T-helper 9 cell (primary cell): ENCODE measurements around the gene ANP32A.

Experiments
- DNase-seq: peaks from one replicate; pipeline ENCODE4 v3.0.0-alpha.2; 2020

The ANP32A gene

DNA sequence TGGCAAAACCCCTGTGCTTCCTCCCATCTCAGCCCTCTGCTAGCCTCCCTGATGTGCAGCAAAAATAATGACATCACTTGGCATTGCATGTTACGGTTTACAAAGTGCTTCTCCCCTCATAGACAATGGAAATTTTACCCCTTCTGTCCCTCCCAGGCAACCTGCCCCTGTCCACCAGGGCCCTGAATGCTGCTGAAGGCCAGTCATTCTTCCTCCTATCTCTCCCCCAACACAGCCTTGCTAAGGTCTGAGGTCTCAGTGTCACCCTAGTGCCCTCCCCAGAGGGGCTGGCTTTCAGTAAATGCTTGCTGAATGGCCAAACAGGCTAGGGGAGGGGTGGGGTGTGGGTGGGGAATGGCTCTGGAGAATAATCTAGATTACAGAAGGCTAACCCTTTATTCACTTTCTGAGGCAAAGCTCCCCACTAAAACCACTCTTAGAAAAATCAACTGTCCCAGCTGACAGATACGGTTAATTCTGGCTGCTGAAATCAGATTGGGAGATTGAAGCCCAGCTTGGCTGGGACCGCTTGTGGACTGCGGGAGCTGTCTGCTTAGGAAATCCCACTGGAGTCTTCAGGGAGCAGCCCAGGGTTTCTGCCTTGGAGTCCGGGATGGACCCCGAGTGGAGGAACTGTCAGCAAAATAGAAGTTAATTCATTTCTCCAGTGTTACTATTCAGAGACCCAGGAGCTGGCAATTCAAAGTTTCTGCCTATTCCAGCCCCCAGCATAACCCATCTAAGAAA, 22.9 kb downstream of the ANP32A start:
- DNase-seq = no peak

DNA sequence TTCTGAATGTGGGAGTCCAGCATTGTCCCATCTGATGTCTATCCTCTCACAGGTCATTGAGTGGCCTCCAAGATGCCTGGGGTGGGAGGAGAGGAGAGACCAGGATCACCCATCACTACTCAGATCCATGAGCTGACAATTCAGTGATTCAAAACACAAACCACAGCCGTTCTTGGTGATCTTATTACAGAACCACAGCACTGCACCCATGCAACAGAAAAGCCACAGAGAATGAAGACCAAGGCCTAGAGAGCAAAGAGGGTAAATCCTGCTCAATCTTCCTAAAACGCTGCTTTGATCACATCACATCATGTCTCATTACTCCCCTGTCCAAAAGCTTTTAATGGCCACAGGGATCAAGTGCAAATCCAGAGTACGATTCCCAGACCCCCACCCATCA, 23.5 kb downstream of the ANP32A start:
- DNase-seq = no peak

DNA sequence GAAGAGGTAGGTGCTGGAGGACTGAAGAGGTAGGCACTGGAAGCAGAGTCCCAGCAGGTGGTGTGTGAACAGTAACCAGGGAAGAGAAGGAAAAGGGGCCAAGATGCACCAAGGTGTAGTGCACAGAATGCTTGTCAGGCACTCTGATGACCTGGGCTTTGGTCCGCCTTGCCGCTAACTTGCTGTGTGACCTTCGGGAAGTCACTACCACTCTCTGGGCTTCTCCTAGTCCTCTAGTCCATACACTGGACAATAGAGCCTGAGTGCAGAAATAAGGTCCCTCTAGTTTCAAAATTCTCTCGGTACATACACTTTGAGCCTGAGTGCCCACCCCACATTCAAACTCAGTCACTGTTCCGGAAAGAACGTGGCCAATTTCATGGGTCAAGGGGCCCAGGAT, 24.1 kb downstream of the ANP32A start:
- DNase-seq = no peak

DNA sequence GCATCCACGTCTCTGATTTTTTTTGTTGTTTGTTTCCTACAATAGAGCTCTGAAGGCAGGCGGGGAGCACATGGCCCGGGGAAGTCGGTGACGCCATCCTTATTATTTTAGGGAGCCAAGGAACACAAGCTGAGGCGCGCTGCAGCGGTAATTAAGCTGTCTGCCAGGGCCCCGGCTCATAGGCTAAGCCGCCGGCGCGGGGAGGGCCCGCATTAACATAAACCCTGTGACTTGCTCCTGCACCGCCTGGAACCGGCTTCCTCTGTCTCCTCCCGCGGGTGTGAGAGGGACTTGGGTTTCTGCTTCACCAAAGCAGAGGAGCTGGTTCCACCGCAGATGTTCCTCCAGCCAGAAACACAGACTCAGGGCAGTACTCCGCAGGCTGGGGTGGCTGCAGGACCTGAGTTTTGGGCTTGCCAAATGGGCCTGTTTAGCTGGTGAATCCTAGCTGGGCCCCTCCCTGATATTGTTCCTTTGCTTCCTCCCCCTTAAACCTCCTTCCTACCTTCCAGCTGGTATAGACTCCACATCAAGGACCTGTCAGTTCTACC, 25.3 kb downstream of the ANP32A start:
- peak; percentile 53 for DNase-seq

DNA sequence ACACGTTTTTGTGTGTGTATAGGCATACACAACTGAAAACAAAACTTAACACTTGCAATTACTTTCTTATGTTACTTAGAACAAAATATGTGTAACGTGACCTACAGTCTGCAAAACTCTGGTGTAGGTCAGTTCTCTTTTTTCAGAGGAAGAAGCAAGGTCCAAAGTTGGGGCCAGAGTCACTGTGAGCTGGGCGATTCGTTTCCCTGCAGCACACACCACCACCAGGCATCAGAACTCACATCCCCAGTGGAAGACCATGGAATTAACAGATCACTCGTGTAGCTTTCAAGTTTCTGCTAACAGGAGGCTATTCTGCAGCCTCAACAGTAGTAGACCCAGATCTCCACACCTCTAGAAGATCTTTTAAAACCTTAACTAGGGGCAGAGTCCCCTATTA, 25.8 kb downstream of the ANP32A start:
- DNase-seq = no peak

DNA sequence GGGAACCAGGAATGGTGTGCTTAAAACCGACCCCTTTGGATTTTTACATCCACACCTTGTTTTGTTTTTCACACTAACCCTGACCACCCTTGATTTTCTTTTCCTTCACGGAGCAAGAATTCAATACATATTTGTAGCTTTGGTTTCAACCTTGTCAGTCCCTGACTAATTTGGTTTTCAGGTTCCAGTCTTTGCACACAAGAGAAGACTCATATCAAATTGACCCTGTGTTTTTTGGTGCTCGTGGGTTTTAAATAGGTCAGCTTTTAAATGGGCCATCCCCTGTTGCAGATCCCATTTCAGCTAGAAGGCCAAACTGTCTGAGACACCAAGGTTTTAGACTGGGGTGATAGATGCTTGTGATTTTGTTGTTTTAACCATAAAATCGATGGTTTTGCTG, 26.4 kb downstream of the ANP32A start:
- DNase-seq = no peak

DNA sequence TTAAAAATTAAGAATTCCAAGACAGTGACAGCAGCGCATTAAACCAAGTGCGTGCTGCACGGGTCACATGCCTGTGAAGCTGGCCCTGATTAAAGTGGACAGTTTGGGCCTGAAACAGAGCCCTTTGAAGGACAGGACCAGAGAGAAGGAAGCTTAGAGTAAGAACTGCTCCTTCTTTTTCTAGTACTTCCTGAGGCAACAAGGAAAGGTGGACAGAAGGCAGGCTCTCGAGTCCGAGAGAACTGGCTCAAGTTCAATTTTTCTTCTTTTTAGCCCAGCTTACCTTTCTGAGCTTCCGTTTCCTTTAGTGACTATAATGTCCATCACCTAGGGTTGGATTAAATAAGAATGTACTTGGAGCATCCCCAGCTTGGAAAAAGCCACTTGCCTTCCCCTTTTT, 26.9 kb downstream of the ANP32A start:
- DNase-seq = no peak

DNA sequence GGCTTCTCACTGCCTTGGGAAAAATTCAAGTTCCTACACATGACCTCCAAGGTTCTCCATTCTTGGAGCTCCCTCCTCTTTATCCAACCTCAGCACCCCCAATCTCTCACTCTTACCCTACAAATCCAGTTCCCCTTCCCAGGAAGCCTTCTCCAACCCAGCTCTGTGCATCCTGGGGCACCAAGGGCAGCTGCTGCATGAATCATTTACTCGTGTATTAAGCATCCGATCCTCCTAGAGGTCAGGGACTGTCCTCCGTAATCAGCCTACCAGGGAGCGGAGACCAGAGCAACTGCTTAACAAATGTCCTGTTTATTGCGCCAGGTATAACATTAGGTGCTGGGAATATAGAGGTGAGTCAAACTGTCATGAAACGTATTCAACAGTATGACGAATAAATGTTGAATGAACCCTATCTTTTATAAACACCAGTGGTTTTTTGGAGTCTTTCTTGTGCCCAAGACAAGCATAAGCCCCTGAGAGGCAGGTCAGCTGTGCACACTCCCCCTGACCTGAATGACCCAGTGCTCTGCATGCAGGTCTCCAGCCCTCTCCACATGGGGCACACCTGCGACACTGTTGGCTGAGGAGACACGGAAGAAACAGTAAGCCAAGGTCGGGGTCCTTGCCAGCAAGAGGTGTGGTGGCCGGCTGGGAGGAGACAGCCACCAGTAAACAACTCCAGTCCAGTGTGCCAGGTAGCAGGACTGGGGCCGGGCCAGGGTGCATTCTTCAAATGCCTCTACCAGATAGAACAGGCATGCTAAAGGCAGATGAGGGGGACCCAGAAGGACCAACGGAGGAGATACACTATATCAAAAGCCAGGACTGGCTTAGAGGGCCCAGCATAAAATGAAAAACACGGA, 27.6 kb downstream of the ANP32A start:
- DNase-seq = no peak

DNA sequence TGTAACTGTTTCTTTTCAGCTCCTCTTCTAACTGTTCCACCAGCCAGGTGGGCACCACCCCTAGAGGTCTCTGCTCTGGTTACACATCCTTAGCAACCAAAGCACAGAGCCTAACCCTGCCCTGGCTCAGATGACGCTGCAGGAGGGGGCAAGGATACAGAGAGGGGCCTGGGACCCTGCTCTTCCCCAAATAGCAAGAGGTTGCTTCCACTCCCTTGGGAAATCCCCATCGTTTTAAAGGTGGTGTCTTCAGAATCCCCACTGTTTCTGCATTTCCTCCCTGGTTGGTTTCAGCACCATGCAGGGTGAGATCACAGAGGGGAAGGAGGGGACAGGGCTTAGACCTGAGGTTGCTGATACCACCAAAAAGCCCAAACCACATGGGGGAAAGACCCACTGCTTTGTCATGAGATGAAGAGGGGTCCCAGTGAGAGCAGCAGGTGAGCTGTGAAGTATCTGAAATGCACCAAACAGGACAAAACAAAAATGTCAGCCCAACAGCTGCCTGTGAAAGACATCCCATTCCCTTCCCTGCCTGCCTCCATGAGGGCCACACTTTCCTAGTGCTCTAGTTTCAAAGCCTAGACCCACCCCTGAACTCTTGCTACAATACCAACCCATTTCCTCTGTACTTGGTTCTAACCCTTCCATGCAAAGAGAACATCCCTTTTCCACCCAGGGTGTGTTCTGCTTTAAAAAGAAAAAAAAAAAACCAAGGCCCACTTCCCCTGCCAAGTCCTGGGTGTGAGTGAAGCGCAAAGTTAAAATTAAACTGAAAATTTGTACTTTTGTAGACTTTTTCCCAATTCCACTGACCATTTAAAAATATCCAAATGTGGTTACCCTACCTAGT, 29.0 kb downstream of the ANP32A start:
- DNase-seq = peak; percentile 24

DNA sequence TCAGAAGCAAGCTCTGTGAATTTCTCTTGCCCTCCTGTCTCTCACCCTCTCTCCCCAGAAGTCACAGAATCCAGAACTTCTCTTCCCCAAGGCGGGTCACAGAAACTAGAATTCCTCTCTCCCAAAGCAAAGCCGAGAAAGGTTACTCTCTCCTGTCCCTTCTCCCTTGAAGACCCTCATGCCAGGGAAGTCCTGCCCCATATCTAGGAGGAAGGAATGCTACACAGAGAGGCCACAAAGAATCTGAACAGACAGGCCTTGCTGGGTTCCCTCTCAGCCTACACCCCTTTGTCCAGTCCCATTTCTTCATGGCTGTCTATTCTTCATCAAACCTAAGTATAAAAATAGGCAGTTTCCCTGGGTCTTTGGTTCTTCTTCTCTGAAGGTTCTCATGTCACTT, 29.8 kb downstream of the ANP32A start:
- no peak for DNase-seq

DNA sequence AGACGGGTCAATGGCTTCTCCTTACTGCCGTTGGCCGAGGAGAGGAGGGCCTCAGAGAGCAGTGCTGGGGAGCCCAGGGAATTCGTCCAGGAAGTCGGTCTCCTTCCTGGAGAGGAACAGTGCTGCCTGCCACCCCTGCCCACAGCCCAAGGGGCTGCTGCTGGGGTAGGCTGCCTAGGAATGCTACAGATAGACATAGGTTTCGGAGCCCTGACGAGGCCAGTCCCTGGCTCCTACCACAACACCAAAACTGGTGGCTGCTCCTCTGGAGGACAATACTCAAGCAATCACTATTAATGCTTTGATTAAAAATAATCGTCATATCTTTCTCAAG, 30.5 kb downstream of the ANP32A start:
- no peak for DNase-seq

DNA sequence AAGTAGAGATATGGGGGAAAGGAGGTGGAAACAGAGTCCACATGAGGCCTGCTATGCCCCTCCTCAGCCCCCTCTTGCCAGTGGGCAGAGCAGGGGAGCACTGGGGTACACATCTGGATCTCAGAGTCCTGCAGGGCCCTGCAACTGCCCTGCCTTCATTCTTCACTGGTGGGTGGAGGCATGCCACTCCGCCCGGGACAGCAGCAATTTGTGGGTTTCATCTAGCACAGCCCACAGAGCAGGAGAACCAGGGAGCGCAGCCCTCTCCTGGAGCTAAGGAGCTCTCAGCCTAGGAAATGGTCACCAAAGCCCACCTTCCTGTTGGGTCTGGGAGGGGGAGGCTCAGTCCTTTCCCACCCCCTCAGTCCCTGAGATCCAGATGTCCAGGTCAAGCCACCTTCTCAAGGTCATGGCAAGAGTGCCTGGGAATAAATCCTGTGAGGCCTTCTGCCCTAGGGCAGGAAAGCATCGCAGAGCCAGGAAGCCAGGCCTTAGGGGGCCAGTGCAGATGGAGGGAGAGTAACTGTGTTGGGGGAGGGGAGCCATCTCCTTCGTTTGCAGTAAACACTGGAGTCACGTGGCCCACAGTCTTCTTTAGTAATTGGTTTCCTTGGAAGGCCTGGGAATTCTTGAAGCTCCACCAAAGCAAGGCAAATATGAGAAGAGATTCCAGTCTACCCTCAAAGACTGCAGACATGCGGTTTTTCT, 31.0 kb downstream of the ANP32A start:
- DNase-seq = no peak

DNA sequence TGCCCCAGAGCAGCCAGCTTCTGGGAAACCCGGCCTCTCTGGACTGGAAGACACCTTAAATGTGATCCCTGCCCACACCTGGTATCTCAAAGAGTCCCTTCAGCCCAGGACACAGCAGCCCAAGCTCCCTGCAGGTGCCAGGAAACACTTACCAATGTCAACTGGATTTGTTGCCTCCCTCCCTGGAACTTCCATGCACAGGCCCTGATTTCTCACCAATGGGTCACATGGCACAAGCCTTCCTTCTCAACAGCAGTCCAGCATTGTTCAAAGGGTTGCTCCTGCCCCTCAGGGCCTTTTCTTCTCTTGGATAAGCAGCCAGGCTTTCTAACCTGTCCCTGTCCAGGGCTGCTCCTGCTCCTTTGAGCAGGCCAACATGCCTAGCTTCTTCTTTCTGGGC, 31.6 kb downstream of the ANP32A start:
- DNase-seq = no peak

DNA sequence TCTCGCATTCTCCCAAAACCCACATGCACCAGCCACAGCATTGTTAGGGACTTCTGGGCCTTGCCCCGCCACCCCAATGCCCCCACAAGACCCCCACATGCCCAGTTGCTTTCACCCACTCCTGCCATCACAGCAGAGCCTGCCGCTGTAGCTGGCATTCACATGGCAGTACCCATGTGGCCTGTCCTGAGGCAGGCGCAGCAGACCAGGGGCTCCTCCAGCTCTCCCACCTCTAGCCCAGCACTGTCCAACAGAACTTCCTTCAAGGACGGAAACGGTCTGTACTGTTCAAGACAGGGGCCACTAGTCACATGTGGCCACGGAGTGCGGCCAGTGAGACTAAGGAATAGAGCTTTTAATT, 32.5 kb downstream of the ANP32A start:
- no peak for DNase-seq

DNA sequence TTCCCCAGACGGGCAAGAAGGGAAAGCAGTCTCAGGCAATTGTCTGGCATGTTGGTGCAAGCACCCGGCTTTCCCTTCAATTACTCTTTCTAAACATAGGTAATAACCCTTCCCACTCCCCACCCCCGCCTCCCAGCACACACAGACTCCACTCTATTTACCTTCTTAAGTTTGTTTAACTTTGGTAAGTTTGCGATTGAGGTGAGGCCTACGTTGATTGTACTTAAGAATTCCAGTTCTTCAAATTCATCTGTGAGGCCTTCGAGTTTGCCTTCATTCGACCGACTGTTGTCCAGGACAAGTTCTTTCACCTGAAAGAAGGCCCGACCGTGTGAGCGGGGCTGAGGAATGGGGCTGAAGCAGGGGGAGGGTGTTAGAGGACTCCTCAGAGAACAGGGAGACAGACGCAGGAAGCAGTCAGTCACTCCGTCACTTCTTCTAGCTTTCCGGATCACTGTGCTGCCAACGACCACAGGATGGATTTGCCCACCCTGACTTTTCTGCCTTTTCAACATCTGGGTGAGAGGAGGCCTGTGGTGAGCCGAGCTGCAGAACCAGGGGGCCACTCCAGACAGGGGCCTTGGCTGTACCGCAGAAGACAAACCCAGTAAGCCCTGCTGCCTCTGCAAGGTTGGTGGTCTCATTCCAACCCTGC, 33.0 kb downstream of the ANP32A start:
- no peak for DNase-seq

DNA sequence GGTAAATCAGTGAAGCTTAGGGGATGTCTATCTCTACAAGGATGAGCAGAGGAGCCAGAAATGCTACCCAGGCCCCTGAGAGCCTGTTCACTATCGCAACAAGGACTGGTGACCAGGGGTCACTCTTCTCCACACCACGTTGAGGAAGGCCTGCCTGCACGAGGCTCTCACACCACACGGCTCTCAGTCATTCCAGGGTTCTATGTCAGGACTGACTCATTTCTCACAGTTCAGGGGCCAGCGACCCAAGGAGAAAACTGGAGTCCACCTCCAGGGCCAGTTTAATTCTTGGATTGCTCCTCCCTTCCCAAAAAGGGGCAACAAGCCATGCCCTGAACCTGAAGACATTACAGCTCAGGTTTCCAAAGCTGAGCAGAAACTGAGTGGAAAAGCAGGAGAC, 33.9 kb downstream of the ANP32A start:
- DNase-seq = no peak

DNA sequence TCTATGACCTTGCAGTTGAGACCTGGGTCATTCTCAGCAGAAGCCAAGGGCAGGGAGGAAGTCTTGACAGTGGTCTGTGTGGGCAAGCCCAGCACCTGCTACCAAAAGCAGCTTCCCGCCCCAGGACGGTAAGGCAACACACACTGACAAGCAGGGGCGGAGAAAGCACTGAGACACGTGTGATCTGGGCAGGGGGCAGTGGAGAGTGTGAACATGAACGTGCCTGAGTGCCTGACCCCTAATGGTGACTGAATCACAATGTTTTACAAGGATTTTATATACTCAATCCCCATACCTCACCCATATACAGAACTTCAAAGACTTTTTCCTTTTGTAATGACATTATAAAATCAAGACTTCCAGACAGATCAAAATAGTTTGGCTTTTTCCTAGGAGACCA, 35.2 kb downstream of the ANP32A start:
- no peak for DNase-seq

DNA sequence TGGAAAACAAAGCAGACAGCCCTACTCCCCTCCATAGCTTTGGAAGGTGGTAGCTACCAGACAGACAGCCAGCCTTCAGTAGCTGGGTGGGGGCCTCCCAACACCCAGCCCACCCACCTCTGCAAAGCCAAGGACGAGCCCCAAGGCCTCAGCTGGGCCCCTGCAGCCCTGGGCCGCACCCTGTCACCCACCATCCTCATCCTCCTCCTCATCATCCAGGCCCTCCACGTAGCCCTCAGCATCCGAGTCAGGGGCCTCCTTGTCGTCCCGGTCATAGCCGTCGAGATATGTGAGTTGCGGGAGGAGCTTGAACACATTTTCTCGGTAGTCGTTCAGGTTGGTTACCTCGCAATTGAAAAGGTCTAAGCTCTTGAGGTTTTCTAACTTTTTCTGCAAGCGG, 36.5 kb downstream of the ANP32A start:
- no peak for DNase-seq

DNA sequence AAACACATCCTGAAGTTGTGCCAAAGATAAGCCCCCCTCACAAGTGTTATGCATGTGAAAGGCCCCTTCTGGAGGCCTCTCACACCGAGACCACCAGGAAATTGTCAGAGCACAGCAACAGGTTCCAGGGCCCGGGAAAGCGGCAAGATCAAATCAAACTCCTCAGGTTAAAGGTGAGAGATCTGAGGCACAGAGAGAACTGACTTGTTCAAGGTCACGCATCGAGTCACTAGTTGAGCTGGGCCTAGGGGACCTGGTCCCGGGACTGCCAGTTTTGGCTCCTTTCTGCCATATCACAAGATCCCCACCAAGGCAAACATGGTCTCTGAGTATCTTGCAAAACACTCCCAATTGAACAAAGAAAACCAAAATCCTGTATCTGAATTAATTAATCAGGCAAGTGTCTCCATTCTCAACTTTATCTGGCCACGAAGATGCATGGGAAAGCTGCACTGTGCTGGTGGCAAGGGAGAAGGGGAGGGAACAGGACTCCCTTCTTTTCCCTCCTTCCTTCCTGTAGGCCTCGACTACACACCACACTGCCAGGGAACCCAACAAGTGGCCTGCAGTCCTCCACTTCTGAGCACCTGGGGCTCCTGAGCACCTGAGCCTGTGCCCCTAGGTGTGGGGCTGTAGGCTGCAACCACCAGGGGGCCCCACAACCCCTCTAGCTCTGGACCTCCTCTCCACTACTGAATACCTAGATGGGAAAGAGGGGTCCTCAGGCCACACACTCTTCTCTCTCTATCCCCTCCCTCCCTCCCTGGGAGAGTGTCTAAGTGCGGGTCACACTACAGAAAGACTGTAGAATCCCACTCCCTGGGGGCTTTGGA, 37.3 kb downstream of the ANP32A start:
- DNase-seq = peak; percentile 67

DNA sequence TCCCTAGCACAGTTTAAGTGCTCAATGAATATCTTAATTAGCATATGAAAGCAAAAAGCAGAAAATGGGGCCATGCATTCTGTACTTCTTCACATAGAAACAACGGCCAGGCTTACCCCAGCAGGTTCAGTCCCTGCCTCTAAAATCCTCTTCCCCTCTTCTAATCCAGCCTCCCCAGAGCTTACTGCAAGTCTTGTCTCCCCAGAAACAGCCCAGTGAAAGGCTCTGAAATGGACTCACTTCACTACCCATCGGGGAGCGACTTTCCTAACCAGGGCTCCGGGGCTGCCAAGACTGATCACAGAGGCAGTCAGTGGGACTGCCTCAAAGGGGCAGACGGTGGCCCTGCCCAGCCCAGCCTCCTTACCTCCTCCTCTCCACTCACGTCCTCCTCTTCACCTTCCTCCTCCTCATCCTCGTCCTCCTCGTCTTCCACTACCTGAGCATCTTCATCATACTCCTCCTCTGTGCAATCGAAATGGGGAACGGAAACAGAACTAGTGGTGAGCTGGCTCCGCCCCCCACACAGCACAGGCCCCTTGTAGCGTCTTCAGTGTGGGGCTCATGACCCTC, 38.0 kb downstream of the ANP32A start:
- no peak for DNase-seq
